HS-5 (cell line): ENCODE measurements around the gene RANBP3.
"Not testable (repeated sequence)": the region's sequence is repeated elsewhere in the genome, so short reads cannot be mapped to it uniquely, and the experiment has no call there.

Source experiments
- DNase-seq: peaks from one replicate; pipeline ENCODE4 v3.0.0-alpha.2; 2012; ENCODE audit warnings: low read depth

The RANBP3 gene

DNA sequence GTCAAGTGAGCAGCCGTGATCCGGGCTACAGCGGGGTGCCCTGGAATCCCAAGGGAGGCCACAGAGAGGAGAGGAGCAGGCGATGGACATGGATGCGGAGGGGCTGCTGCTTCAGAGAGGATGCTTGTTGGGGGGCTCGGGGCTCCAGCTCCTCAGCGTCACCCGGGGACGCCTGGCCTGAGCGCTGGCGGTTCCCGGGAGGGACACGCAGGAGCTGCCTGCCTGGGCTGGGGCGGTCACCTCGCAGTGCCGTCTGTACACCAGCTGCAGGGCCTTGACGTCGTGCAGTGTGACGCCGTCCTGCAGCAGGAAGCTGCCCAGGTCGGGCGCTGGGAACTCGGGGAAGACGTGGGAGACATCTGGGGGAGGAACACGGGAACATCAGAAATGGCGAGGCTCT lies 29.9 kb upstream of the RANBP3 start:
- no peak for DNase-seq

DNA sequence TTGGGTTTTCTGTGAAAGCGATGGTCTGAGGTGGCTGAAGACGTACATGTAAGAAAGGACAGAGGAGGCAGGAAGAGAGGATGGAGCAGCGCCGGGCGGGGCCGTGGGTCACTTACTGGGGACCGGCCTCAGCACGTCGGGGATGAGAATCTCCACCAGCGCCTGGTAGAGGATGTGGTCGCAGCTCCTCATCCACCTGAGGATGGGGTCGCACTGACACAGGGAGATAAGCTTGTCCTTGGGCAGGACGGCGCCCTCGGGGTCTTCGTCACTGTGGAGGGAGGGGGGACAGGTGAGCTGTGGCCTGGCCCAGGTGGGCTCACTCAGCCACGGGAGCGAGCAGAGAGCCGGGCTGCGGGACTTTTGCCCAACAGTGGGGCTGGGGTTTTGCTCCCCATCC lies 29.0 kb upstream of the RANBP3 start:
- DNase-seq: no peak

DNA sequence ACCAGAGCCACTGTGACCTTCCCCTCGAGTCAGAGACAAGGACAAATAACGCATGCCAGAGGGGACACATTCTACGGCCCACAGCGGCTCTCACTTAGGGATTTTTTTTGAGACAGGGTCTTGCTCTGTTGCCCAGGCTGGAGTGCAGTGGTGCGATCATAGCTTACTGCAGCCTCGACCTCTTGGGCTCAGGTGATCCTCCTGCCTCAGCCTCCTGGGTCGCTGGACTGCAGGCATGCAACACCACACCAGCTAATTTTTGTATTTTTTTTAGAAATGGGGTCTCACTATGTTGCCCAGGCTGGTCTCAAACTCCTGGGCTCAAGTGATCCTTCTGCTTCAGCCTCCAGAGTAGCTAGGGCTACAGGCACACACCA lies 28.1 kb upstream of the RANBP3 start:
- not testable (repeated sequence) for DNase-seq

DNA sequence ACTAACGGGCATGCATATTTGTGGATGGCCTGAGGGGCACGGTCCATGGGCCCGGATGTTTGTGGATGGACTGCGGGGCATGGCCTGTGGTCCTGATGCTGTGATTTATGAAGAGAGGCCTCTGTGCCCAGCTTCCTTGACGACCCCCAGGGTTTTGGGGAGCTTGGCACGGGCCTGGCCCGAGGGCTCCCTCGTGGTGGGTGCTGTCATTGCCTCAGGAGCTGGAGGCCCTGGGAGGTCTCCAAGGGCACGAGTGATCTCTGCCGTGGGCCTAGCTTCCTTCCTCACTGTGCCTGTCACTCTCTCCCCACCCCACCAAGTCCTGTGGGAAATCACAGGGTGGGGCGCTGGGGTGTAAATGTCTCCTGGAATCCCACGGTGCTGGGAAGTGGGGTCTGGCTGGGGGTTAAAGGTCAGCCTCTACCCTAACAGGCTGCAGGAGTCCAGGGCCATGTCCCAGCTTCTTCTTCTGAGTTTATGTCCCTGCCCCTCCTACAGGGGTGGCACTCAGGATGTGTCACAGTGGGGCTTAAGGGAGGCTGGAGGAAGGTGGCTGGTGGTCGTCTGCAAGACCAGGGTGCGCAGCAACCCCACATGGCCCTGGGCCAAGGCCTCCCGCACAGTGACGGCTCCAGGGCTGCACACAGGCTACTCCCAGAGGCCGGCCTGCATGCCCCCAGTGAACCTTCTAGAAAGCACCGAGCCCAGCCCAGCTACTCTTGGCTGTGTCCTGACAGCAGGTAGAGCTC lies 27.6 kb upstream of the RANBP3 start:
- no peak for DNase-seq

DNA sequence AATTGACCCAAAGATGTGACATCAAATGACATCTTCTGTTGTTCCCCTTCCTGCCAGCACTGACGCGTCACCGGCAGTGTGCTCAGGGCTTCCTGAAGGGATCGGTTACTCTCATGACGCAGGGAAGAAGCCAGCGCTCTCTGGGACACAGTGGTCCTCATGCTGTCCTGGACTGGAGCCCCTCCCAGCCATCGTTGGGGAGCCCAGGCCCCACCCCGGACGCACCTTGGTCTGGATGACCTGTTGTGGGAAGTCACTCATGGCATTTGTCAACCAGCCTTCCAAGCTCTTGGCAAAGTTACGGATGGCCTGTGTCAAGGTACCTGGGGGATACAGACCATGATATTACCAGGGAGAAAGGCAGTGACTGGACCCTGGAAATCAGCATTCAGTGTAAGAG lies 26.0 kb upstream of the RANBP3 start:
- DNase-seq: no peak

DNA sequence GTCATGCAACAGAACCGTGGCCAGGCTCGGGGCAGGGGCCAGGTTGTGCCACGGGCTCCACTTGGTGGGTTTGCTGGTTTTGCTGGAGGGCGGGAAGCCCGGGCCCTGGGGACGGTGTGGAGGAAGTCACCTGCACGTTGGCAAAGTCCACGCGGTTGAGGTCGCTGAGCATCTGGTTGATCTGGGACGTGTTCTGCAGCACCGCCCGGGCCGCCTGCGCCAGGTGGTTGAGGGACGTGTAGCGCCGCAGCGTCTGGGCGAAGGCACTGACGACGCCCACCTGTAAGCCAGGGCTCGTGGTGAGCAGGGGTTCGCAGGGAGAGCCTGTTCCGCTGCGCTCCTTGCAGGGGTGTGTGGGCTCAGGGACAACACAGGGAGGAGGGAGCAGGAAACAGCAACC lies 24.7 kb upstream of the RANBP3 start:
- DNase-seq: no peak

DNA sequence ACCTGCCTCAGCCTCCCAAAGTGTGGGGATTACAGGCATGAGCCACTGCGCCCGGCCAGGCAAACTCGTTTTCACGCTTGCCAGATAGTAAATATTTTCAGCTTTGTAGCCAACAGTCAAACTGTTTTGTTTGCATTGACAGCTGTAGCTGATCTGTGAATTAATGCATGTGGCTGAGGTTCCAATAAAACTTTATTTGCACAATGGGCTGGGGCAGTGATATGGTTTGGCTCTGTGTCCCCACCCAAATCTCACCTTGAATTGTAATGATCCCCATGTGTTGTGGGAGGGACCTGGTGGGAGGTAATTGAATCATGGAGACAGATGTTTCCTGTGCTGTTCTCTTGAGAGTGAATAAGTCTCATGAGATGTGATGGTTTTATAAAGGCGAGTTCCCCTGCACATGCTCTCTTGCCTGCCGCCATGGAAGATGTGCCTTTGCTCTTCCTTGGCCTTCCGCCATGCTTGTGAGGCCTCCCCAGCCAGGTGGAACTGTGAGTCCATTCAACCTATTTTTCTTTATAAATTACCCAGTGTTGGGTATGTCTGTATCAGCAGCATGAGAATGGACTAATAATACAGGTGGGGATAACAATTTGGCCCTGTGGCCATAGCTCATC lies 22.4 kb upstream of the RANBP3 start:
- no peak for DNase-seq

DNA sequence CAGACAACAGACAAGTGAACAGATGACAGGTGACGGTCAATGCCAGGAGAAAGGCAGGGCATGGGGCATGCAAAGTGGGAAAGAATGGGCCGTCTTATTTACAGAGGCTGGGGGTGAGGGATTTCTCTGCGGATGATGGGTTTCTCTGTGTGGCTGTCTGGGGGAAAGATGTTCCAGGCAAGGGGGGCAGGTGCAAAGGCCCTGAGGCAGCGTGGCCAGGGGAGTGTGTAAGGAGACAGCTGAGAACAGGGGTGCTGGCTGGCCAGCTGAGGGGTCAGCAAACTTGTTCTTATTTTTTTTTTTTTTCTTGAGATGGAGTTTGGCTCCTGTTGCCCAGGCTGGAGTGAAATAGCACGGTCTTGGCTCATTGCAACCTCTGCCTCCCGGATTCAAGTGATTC lies 21.8 kb upstream of the RANBP3 start:
- DNase-seq: no peak

DNA sequence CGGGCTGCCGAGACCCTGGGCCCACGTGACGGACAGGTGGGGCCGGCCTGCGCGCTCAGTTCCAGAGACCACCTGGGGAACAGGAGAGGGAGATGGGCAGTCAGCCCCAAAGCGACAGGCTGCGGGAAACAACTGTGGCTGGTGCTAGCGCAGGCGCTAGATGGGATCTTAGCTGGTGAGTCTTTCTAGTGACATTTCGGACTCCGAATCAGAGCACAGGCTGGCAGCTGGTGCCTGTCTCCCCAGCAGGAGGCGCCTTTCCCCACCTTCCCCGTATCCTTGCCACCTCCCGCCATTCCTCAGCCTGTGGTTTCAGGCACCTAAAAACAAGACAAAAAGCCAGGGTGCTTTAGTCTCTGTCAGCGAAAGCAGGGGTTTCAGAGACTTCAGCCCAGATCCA lies 19.4 kb upstream of the RANBP3 start:
- no peak for DNase-seq

DNA sequence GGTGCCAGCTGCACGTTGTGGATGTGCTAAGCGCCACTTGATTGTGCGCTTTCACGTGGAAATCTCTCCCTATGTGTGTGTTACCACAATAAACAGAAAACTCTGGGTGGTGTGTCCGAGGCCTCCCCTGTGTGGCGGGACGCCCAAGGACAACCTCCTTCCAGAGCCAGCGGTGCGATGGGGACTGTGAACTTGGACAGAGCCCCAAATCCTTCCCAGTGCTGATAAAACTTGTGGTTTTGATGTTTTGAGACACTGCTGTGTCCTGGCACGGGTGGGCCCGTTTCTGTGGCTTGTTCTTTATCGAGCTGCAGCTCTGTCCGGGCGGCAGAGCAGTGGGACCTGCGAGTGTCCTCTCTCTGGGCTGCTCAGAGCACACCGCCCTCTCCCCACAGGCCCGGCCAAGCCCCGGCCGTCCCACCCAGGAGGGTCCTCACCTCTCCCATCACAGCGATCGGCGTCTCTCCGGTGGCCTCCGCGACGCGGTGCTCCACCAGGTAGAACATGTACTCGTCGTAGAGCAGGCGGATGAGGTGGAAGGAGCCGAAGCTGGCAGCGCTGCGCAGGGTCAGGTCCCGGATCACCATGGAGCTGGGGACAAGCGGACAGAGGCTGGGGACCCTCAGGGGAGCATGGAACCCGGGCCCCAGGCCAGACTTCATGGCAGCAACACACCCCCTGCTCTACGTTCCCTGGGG lies 18.8 kb upstream of the RANBP3 start:
- DNase-seq: no peak

DNA sequence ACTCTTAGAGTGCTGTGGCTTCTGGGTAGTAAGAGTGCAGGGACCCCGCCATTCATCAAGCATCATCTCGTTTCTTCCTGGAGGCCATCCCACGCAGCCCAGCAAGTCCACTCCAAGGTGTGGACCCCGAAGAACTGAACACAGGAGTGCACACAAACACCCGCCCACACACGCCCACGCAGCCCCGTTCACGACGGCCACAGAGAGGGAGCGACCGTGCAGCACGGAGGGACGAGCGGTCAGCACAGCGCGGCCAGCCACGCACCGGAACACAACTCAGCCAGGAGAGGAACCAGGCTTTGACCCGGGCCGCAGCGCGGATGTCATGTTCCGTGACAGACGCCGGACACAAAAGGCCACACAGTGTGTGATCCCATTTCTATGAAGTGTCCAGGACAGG lies 18.2 kb upstream of the RANBP3 start:
- no peak for DNase-seq

DNA sequence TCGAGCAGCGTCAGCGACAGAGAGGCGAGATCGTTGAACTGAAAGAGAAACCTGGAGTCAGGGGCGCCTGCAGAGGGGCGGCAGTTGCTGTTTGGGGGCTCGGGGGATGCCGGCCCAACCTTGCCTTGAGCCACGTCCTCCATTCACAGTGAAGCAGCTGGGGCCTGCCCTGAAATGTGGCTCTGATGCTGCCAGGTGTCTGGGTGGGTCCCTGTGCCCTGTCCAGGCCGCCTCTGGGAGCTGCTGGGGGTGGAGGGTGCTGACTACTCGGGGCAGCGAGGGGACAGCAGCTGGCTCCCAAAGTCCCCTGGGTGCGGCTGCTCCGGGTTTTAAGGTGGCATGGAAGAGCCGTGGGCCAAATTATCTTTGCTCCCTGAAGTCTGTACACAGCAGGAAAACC lies 17.7 kb upstream of the RANBP3 start:
- DNase-seq: no peak

DNA sequence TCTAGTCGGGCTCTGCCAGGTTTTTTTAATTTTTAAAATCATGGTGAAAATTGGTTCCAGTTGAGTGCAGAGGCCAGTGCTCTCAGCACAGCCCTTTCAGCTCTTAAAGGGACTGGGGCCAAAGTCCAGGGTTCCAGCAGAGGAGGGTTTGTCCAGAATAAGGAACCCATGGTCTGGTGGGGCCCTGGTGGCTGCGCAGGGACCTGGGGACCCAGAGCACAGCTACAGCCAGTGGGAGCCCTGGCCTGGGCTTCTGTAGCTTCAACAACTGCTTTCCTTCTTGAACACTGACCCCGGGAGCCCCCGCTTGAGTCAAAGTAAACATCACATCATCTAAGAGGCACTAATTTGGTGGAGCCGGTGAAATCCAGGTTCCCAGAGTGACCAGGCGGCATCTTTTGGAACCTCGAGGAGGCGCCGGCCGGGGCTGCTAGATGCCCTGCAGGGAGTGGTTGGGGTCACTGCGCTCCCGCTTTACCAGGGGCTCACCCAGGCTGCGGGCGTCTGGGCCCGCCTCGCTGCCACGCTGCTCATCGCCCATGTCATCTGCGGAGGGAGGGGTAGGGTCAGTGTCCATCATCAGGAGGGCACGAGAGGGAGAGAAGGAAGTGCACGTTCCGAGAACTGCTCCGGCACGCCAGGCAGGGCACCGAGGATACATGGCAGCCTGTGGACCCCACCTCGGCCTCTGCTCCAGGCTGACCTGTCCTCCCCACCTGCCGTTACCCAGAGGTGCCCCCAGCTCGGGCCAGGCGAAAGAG lies 16.6 kb upstream of the RANBP3 start:
- no peak for DNase-seq

DNA sequence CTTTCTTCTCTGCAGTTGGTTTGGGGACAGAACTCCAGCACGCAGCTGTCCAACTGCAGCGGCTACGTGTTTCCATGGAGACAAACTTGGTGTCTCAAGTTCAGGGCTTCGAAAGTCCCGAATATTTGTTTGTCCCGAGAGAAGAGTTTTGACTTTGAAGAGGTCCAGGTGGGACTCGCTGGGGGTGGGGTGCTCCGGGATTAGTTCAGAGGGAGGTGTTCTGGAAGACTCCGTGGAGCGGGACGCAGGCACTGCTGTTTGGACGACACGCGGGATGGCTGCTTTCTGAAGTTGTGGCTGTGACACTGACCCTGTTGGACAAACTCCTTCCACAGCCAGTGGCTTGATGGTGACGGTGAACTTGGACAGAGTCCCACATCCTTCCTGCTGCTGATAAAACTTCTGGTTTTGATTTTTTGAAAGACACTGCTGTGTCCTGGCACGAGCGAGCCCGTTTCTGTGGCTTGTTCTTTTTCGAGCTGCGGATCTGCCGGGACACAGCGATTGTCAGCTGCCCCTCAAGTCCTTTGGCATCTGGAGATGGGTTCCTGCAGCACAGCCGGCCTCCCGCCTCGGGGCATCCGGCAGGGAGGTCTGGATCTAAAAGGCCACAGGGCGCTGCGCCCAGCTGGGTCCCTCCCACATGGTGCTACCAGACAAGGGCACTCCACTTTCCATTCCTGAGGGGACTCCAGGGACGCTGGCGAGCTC lies 15.9 kb upstream of the RANBP3 start:
- no peak for DNase-seq

DNA sequence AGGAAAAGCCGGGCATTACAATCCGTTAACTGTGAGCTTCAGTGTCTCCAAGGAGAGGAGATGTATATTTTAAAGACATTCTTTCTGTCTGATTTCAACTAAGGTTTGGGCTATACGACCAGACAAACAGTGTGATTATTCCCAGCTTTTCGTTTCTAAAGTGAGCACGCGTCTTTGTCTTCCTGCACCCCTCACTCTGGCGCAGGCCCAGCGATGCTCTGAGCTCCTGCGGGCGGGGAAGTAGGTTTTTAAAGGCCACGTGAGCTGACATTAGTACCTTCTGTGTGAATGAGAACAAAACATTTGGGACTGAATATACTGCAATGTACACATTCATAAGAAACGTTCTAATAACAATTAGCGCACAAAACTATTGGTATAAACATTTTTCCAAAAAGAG lies 15.3 kb upstream of the RANBP3 start:
- no peak for DNase-seq

DNA sequence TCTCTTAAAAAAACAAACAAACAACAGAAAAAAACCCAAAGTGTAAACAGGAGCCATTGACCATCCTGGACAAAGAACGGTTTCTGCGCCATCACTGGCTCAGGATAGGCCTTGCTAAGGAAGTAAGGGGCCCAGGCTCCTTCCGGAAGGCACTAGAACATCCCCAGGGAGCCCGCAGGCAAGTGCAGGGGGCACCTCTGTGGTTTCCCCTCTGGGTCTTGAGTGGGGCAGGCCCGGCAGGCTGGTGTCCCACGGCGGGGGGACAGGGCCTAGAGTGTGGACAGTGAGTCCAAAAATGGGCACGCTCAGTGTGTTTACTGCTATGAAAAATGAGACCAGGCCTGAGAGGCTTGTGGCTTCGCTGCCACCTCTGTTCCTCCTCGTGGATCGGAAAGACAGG lies 14.8 kb upstream of the RANBP3 start:
- no peak for DNase-seq

DNA sequence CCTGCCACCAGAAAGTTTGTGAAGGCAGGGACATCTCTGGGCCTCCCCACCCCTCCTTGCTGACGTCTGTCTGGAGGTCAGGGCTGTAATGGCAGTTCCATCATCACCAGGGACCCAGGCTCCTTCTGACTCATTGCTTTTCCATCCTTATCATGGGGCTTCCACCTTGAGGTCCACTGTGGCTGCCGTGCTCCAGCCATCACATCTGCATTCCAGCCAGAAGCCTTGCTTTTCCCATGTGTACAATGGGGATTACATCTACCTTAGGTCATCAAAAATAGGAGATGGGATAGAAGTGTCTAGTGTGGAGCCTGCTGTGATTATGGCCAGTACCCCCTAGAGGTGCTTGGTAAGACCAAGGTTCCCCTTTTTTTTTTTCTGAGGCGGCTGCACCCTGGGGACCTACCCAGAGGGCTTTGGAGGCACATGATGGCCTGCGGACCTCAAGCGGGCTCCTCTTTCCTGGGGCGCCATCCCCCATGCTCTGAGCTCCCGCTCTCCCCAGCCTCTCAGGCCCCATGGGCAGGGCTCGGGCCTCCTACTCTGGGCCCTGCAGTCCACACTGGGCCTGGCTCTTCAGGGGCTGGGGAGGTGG lies 13.4 kb upstream of the RANBP3 start:
- no peak for DNase-seq

DNA sequence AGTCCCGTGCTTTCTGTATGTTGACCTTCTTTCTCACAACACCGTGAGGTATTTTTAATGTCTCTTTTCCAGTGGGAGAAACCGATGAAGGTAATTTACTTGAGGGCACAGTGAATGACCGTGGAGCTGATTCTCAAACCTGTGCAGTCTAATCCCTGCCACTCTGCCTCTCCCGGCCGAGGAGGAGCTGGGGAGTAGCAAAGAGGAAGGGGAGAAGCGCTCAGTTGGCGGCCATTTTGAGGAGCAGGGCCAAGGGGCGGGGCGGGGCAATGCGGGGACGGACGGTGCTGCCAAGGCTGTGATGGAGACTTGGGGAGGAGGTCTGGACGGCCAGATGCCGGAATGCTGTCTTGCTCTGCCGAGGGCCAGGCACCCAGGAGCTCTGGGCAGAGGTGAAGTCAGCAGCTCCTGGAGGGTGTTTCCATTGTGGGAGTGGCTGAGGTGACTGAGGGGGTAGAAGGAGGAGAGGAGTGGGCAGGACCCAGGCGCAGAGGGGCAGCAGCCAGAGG lies 12.4 kb upstream of the RANBP3 start:
- no peak for DNase-seq

DNA sequence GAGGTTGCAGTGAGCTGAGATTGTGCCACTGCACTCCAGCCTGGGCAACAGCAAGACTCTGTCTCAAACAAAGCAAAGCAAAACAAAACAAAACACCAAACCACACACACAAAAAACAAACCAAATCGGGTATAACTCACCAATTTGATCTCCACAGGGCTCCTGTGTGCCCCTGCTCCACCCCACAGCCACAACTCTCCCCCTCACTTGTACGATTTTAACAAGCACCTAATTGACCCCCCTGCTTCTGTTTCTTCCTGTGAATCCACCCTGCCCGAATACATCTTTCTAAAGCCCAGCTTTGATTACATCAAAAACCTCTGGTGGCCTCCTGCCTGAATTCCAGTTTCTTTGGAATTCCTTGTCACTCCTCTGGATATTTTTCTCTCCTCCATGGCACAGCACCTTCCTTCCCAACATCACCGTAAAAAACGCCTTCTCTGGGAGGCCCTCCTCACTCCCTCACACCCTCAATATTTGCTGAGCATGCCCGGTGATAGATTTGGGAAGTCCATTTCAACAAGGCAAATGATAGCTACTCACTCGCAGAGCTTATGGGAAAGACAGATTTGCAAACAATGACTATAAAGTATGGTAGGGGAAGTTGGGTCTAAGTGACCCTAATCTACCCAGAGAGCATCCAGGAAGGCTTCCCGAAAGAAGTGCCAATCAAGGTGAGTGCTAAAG lies 11.6 kb upstream of the RANBP3 start:
- DNase-seq: no peak

DNA sequence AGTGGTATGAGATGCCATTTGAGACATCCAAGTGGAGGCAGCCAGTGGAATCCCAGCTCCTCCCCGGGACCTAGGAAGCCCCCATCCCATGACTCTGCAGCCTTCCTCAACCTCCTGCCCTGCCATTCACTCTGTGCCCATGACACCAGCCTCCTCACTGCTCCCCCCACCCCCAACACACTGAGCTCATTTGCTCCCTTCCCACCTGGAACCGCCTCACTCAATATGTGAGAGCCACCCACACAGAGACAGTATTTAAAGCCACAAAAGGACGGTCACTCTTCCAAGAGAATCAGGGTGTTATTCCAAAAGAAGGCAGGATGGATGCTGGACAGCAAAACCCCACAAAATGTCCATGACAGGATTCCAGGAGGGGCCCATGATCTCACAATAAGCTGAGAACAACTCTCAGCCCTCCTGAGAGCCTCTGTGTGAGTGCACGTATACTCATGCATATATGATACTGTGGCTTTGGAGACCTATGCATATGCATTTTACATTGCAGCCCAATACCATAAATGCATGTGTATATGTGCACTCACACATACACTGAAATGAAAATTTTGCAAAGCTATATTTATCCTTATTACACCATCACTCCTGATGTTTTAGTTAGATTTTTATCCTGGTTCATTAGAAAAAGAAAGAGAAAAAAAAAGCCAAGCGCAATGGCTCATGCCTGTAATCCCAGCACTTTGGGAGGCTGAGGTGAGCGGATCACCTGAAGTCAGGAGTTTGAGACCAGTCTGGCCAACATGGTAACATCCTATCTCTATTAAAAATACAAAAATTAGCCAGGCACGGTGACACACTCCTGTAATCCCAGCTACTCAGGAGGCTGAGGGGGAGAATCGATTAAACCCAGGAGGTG lies 10.8 kb upstream of the RANBP3 start:
- no peak for DNase-seq
